Stimulated activated CD4-positive, alpha-beta T cell treated with anti-CD3 and anti-CD28 coated beads, Interleukin-15, amount 100 ng/mL, for 48 hours (primary cell): Measurements from ENCODE around the gene LTA4H.

Experiments
- DNase-seq, 2 donors: peaks; one replicate each; pipeline ENCODE4 v3.0.0-alpha.2; 2020; ENCODE audit warnings: low read depth in 2 of 2

LTA4H gene

GRCh38 chr12:96034621-96035282, 635 bp downstream of the LTA4H start:
- no peak for DNase-seq

- no peak for DNase-seq
Observed at GRCh38 chr12:96033549-96034389, 1.6 kb downstream of the LTA4H start.

GRCh38 chr12:96029826-96030225, 5.6 kb downstream of the LTA4H start:
- no peak for DNase-seq

GRCh38 chr12:96028538-96028937, 6.8 kb downstream of the LTA4H start:
- DNase-seq = no peak

GRCh38 chr12:96026331-96026730, 9.1 kb downstream of the LTA4H start:
- DNase-seq = no peak

GRCh38 chr12:96025518-96025917, 9.9 kb downstream of the LTA4H start:
- DNase-seq = no peak

GRCh38 chr12:96020314-96021003, 14.9 kb downstream of the LTA4H start:
- DNase-seq = no peak

GRCh38 chr12:96015672-96016071, 19.7 kb downstream of the LTA4H start:
- no peak for DNase-seq

- no peak for DNase-seq
Observed at GRCh38 chr12:96014943-96015599, 20.3 kb downstream of the LTA4H start.

- DNase-seq = no peak
Observed at GRCh38 chr12:96007729-96008128, 27.7 kb downstream of the LTA4H start.

- DNase-seq = no peak
Observed at GRCh38 chr12:96006727-96007126, 28.7 kb downstream of the LTA4H start.

GRCh38 chr12:96000858-96001257, 34.5 kb downstream of the LTA4H start:
- DNase-seq = no peak

GRCh38 chr12:95999484-95999883, 35.9 kb downstream of the LTA4H start:
- DNase-seq = no peak

GRCh38 chr12:95998611-95999286, 36.6 kb downstream of the LTA4H start:
- peak; percentile 16 to 18 for DNase-seq

- no peak for DNase-seq
Observed at GRCh38 chr12:95997911-95998510, 37.4 kb downstream of the LTA4H start.

GRCh38 chr12:95997276-95997675, 38.1 kb downstream of the LTA4H start:
- no peak for DNase-seq

GRCh38 chr12:95996034-95996658, 39.2 kb downstream of the LTA4H start, which contains the start of gene HAL:
Gene HAL (minus strand): TSS chr12:95996344. CDS start chr12:95995910, 434 bp downstream.
- no peak for DNase-seq

GRCh38 chr12:95995238-95996031, 40.0 kb downstream of the LTA4H start:
- DNase-seq = no peak

GRCh38 chr12:95994476-95994875, 40.9 kb downstream of the LTA4H start:
- no peak for DNase-seq

GRCh38 chr12:95993907-95994306, 41.5 kb downstream of the LTA4H start:
- no peak for DNase-seq
